Chondrocyte (in vitro differentiated cells): ENCODE results near the gene POTEE. TPM values are rescaled to one million over a fixed set of nuclear protein-coding genes. Genes with fewer than 3 reads are reported as not detected.
A peak's percentile ranks its signal among the peaks of the same experiment; 100 is the strongest.
"Not testable (repeated sequence)": the region's sequence is repeated elsewhere in the genome, so short reads cannot be mapped to it uniquely, and the experiment has no call there.

Experiments
- DNase-seq: peaks from one replicate; pipeline ENCODE4 v3.0.0; 2021; ENCODE audit warnings: mixed read lengths, low spot score
- H3K27ac Mint-ChIP-seq: one replicate; pipeline ENCODE4 v1.8.0; 2021; ENCODE audit warnings: mild to moderate bottlenecking, moderate library complexity, mixed read lengths; ENCODE audit not compliant: unreplicated experiment
- H3K27me3 Mint-ChIP-seq: 2 replicates; pipeline ENCODE4 v1.8.0; 2021; ENCODE audit warnings: low read depth, mixed read lengths
- H3K36me3 Mint-ChIP-seq: 2 replicates; pipeline ENCODE4 v1.8.0; 2021; ENCODE audit warnings: low read depth, mixed read lengths
- H3K4me1 Mint-ChIP-seq: 2 replicates; pipeline ENCODE4 v1.8.0; 2021; ENCODE audit warnings: low read depth, mild to moderate bottlenecking, mixed read lengths
- H3K4me3 Mint-ChIP-seq: one replicate; pipeline ENCODE4 v1.8.0; 2021; ENCODE audit warnings: mild to moderate bottlenecking, moderate library complexity, mixed read lengths; ENCODE audit not compliant: unreplicated experiment
- H3K9me3 Mint-ChIP-seq: 2 replicates; pipeline ENCODE4 v1.8.0; 2021; ENCODE audit warnings: low read depth, mixed read lengths
- total RNA-seq: library from RNA; stranded (reverse); gene quantifications from 3 replicates; pipeline ENCODE4 v1.2.1, GENCODE V29; 2021
- TF ChIP-seq, protein P1 (sequence below): fragments of 200-600 bp; sonication (generic); IDR thresholded peaks from 2 replicates; pipeline ENCODE4 v1.5.0; 2021; ENCODE audit warnings: antibody characterized with exemption, mild to moderate bottlenecking, moderate library complexity

The POTEE gene
- total RNA-seq, 1 donor from 2014 or later: 0.92 TPM

DNA sequence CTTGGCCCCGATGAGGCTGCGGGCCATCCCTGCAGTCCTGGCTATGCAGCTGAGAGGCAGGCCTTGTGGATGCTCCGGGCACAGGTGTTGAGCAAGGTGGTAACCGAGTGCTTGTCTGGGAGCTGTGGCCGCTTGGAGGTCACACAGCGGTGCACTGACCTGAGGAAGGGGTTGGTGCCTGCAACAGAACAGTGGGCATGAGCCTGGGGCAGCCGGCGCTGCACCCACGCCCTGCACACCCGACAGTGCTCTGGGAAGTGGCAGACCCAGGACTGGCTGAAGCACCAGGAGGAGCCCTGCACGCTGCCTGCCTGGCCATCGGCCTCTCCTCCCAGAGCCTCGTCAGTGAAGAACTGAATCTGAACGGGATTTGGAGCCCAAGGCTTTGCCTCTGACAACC, 8.2 kb upstream of the POTEE start:
- no peaks in the 10 kb centered on the region for H3K4me1 Mint-ChIP-seq
- DNase-seq: no peak
- no peaks in the 10 kb centered on the region for H3K9me3 Mint-ChIP-seq
- no peak overlapping the region for H3K27ac Mint-ChIP-seq
- H3K4me3 Mint-ChIP-seq: no peak overlapping the region
- H3K36me3 Mint-ChIP-seq: no peaks in the 10 kb centered on the region
- TF ChIP-seq, protein P1, sequence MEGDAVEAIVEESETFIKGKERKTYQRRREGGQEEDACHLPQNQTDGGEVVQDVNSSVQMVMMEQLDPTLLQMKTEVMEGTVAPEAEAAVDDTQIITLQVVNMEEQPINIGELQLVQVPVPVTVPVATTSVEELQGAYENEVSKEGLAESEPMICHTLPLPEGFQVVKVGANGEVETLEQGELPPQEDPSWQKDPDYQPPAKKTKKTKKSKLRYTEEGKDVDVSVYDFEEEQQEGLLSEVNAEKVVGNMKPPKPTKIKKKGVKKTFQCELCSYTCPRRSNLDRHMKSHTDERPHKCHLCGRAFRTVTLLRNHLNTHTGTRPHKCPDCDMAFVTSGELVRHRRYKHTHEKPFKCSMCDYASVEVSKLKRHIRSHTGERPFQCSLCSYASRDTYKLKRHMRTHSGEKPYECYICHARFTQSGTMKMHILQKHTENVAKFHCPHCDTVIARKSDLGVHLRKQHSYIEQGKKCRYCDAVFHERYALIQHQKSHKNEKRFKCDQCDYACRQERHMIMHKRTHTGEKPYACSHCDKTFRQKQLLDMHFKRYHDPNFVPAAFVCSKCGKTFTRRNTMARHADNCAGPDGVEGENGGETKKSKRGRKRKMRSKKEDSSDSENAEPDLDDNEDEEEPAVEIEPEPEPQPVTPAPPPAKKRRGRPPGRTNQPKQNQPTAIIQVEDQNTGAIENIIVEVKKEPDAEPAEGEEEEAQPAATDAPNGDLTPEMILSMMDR: no peak
- H3K27me3 Mint-ChIP-seq: peaks cover 10% of the 10 kb centered on the region

DNA sequence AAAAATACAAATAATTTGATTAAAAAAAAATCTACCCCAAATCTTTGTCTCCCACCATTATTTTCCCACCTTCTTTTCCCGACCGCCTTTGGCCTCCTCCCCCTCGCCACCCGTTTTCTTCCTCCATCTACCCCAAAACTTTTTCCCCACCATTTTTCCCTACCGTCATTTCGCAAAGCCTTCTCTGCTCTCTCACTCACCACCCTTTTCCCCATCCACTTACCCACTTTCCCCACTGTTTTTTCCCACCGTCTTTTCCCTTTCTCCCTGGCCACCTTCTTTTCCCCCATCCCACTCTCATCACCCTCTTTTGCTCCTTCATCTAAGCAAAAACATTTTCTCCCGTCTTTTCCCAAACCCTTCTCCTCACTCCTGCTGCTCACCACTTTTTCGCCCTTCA, 1.5 kb upstream of the POTEE start:
- DNase-seq, H3K4me1 Mint-ChIP-seq, H3K36me3 Mint-ChIP-seq, H3K27me3 Mint-ChIP-seq, H3K9me3 Mint-ChIP-seq: not testable (repeated sequence)
- peak overlapping the region; percentile 65 for H3K27ac Mint-ChIP-seq
- H3K4me3 Mint-ChIP-seq: peak overlapping the region; percentile 68

DNA sequence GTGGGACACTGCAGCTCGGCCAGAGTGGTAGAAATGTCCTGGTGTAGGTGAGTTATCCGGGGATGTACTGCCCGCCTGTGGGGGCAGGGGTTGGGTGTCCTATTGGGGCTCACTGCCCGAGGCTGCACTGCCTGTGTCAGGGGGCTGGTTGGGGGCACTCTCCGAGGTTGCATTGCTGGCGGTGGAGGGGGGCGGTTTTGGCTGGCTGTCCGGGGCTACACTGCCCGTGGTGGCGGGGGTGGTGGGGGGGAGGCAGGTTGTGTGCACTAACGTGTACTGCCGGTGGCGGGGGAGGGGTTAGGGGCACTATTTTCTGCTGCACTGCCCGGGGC, 403 bp downstream of the POTEE start:
- not testable (repeated sequence) for H3K27ac Mint-ChIP-seq, H3K4me1 Mint-ChIP-seq, H3K36me3 Mint-ChIP-seq, H3K4me3 Mint-ChIP-seq, DNase-seq, H3K9me3 Mint-ChIP-seq, H3K27me3 Mint-ChIP-seq

DNA sequence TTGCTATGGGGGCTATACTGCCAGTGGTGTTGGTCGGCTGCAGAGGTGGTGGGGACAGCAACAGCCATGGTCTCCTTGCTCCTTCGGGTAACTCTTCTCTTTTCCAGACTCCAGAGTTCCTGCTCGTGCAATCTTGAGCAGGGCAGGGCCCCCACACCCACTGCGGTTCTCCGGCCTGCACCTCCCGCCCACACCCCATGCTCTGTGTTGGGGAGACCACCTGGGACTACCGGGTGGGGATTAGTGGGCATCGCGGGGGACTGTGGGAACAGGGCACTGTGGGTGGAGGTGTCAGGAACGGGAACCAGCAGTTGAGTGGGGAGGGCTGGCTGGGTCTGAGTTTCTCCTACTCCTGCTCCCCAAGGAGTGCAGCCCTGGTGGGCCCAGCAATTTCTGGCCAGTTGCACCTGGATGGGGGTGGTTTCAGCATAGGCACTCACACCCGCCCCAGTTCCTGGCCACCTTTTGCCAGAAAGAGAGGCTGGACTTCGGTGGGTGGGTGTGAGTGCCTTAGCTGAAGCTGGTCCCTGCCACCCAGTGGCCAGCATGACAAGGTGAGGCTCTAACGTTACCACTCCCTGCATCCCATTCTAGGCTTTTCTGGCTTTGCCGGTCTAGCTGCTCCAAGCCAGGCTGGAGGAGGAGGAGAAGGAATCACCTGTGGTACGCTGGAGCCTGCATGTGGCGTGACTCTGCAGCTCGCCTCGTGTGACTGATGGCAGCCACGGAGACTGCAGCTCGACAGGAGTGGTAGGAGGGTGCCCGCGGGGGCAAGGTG, 1.3 kb downstream of the POTEE start:
- H3K4me1 Mint-ChIP-seq, H3K4me3 Mint-ChIP-seq, H3K36me3 Mint-ChIP-seq, H3K27ac Mint-ChIP-seq, H3K27me3 Mint-ChIP-seq, DNase-seq, H3K9me3 Mint-ChIP-seq: not testable (repeated sequence)

DNA sequence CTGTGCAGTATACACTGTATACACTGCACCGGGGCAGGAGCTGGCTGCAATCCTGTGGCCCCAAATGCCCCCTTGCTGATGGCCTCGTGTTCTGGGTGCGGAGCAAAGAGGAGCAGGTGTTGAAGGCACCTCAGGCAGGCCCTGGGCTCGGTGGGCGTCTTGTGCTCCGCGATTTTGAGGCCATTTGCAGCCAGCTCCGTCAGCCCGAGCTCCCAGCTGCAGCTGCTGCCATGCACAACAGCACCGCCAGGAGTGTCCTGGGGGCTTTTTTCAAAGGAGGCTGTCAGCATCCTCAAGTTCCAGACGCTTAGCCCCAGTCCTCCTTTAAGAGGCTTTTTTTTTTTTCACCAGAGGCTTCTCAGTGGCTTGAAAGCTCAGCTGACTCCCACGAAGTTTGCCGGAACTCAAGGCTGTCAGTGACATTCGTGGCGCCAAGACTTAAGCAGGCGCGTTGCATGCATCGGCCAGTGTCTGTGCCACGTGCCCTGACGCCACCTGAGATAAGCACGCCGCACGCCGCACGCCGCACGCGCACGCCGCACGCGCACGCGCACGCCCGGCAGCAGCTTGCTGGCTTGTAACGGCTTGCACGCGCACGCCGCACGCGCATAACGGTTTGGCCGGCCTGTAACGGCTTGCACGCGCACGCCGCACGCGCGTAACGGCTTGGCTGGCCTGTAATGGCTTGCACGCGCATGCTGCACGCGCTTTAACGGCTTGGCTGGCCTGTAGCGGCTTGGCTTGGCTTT, 8.1 kb downstream of the POTEE start:
- not testable (repeated sequence) for H3K4me3 Mint-ChIP-seq, H3K4me1 Mint-ChIP-seq, DNase-seq, H3K27ac Mint-ChIP-seq, H3K36me3 Mint-ChIP-seq, H3K27me3 Mint-ChIP-seq, H3K9me3 Mint-ChIP-seq

DNA sequence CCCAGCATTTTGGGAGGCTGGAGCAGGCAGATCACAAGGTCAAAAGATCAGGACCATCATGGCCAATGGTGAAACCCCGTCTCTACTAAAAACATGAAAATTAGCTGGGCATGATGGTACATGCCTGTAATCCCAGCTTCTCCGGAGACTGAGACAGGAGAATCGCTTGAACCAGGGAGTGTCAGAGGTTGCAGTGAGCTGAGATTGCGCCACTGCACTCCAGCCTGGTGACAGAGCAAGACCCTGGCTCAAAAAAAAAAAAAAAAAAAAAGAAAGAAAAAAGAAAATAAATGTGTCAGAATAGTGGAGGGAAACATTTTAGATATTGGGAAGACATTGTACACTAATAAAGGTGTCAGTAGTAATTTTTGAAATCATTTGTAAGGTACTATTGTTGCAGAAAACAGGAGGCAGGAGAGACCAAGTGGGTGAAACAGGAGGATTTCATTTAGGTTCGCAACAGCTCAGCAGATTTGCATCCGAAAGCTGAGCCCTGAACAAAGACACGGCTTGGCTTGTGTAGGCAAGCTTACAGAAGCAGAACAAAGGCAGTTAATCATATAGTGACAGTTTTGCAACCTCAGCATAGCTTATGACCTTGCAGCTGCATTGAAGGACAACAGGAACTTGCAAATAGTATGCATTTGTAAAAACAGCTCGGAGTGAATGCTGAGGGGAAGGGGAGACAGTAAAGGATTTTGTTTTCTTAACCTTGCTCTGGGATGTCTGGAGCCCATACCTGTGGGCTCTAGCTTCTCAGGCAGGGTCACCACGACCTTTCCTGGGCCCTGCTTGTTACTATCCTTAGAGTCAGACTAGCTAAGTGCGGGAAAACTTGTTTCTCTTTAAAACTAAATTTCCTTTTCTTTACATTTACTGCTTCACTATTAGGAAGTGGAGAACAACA, 26.5 kb downstream of the POTEE start:
- not testable (repeated sequence) for H3K9me3 Mint-ChIP-seq, H3K27ac Mint-ChIP-seq, H3K4me1 Mint-ChIP-seq, H3K27me3 Mint-ChIP-seq, H3K4me3 Mint-ChIP-seq, H3K36me3 Mint-ChIP-seq, DNase-seq

Other genes with a start within 250 kb of the POTEE start
- gene FAM168B, start 116.1 kb upstream of the POTEE start, total RNA-seq: 94.9 to 118 TPM (median 111 TPM) in 3 replicates
- gene PLEKHB2, start 104.2 kb upstream of the POTEE start, total RNA-seq: 44.5 to 60.6 TPM (median 57.7 TPM) in 3 replicates
- gene RAB6D, start 154.6 kb downstream of the POTEE start, total RNA-seq: 0.07 TPM in 1 of 3 replicates, not detected in the others